Coronary artery (tissue), 2 donors: ENCODE measurements around the gene ADGRL3.
"Not testable (repeated sequence)": the region's sequence is repeated elsewhere in the genome, so short reads cannot be mapped to it uniquely, and the experiment has no call there.

Experiments used
- DNase-seq: peaks from one replicate; pipeline ENCODE4 v3.0.0-alpha.2; 2017; ENCODE audit warnings: low spot score
- H3K27ac ChIP-seq, 2 donors: fragments of 200-600 bp; sonication (generic); one replicate each; pipeline ENCODE4 v1.5.1; 2016 to 2019
- H3K4me3 ChIP-seq: fragments of 200-600 bp; sonication (generic); 2 replicates; pipeline ENCODE4 v1.5.1; 2016; ENCODE audit warnings: mild to moderate bottlenecking, moderate library complexity
- CTCF ChIP-seq: fragments of 200-600 bp; sonication (generic); IDR thresholded peaks from one replicate; pipeline ENCODE4 v1.5.1; 2019; ENCODE audit warnings: antibody characterized with exemption

The ADGRL3 gene

DNA sequence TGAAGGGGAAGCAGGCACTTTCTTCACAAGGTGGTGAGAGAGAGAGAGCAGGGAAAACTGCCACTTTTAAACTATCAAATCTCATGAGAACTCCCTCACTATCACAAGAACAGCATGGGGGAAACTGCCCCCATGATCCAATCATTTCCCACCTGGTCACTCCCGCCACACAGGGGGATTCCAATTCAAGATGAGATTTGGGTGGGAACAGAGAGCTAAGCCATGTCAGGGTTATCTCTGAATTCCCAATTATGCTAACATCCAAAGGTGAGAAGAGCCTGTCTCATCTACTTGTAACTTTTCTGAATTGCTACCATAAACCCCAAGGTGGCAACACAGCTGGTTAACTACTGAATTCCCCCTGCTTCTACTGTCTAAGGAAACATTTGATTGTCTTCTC, 758.5 kb downstream of the ADGRL3 start:
- H3K4me3 ChIP-seq = no peak overlapping the region
- TF ChIP-seq CTCF = no peak
- DNase-seq = no peak

GRCh38 chr4:61959087-61959486, 759.0 kb downstream of the ADGRL3 start:
- DNase-seq = no peak
- no peak overlapping the region for H3K27ac ChIP-seq
- TF ChIP-seq CTCF = no peak
- H3K4me3 ChIP-seq = no peak overlapping the region

More for the DNA sequence above, 758.5 kb downstream of the ADGRL3 start:
- no peak overlapping the region for H3K27ac ChIP-seq

- no peak for TF ChIP-seq CTCF
- no peak for DNase-seq
- no peak overlapping the region for H3K27ac ChIP-seq
- no peak overlapping the region for H3K4me3 ChIP-seq
Observed at GRCh38 chr4:61984260-61984909, 784.3 kb downstream of the ADGRL3 start.

GRCh38 chr4:61985426-61985825, 785.3 kb downstream of the ADGRL3 start:
- H3K27ac ChIP-seq = no peak overlapping the region

GRCh38 chr4:61986929-61987328, 786.8 kb downstream of the ADGRL3 start:
- not testable (repeated sequence) for H3K27ac ChIP-seq, H3K4me3 ChIP-seq, DNase-seq

More at GRCh38 chr4:61985426-61985825, 785.3 kb downstream of the ADGRL3 start:
- no peak for DNase-seq
- no peak for TF ChIP-seq CTCF
- no peak overlapping the region for H3K4me3 ChIP-seq

- no peak for DNase-seq
Observed at GRCh38 chr4:61992351-61992750, 792.2 kb downstream of the ADGRL3 start.

DNA sequence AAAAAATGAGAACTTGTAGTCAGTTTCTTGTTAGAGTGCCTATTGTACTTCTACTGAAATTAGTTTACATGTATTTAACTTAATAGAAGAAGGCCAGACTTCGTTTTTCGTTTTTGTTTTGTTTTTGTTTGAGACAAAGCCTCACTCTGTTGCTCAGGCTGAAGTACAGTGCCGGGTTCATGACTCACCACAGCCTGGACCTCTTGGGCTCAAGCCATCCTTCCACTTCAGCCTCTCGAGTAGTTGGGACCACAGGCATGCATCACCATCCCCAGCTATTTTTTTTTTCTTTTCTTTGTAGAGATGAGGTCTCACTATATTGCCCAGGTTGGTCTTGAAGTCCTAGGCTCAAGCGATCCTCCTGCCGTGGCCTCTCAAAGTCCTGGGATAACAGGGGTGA, 793.9 kb downstream of the ADGRL3 start:
- DNase-seq = no peak
- Histone ChIP-seq H3K4me3 (no peak overlapping the region), H3K27ac (no peak overlapping the region)
- TF ChIP-seq CTCF = no peak

More at GRCh38 chr4:61992351-61992750, 792.2 kb downstream of the ADGRL3 start:
- no peak for TF ChIP-seq CTCF
- no peak overlapping the region for H3K4me3 ChIP-seq
- no peak overlapping the region for H3K27ac ChIP-seq
